ENCODE data around the gene PRAME.

The PRAME gene

GRCh38 chr22:22498267-22498666 lies 60.8 kb downstream of the PRAME start:
- Histone ChIP-seq H3K4me3 (ENCODE audit: low read length, poor library complexity, severe bottlenecking) (no peak overlapping the region), H4K20me1 (ENCODE audit: insufficient read depth, low read length, poor library complexity, severe bottlenecking) (no peaks in the 10 kb centered on the region), H3K27me3 (ENCODE audit: insufficient read depth, low read length, poor library complexity, severe bottlenecking) (no peaks in the 10 kb centered on the region), H3K4me2 (ENCODE audit: low read depth, low read length, poor library complexity, severe bottlenecking) (no peak overlapping the region), H3K9ac (ENCODE audit: low read depth, low read length, poor library complexity, severe bottlenecking) (no peak overlapping the region), H3F3A (ENCODE audit: low read depth) (no peaks in the 10 kb centered on the region), H2AFZ (ENCODE audit: low read length) (no peak overlapping the region), H3K9me2 (replicated peaks; ENCODE audit: low read depth, low read length) (no peaks in the 10 kb centered on the region), H3K36me3 (ENCODE audit: insufficient read depth, low read length) (peaks cover 15% of the 10 kb centered on the region; the same call in 1 of the 2 replicates), H3K4me1 (ENCODE audit: insufficient read depth, low read length, poor library complexity, severe bottlenecking) (no peaks in the 10 kb centered on the region), H3K9me3 (ENCODE audit: insufficient read depth, low read depth, low read length) (no peaks in the 10 kb centered on the region), H3K79me2 (ENCODE audit: insufficient read depth, low read length) (peaks cover 24% of the 10 kb centered on the region)
- TF ChIP-seq EZH2phosphoT487 (IDR thresholded peaks at IDR 0.05; ENCODE audit: borderline replicate concordance) (no peak), CTCF (conservative IDR thresholded peaks at IDR 0.05; ENCODE audit: low read length) (no peak)
